Stimulated activated CD8-positive, alpha-beta memory T cell treated with anti-CD3 and anti-CD28 coated beads, Interleukin-4, amount 100 ng/mL, for 24 hours (primary cell): ENCODE data around the gene FBXW11.
"Not testable (repeated sequence)": the region's sequence is repeated elsewhere in the genome, so short reads cannot be mapped to it uniquely, and the experiment has no call there.

Experiments
- DNase-seq: peaks from one replicate; pipeline ENCODE4 v3.0.0-alpha.2; 2020; ENCODE audit warnings: low read depth

FBXW11 gene

DNA sequence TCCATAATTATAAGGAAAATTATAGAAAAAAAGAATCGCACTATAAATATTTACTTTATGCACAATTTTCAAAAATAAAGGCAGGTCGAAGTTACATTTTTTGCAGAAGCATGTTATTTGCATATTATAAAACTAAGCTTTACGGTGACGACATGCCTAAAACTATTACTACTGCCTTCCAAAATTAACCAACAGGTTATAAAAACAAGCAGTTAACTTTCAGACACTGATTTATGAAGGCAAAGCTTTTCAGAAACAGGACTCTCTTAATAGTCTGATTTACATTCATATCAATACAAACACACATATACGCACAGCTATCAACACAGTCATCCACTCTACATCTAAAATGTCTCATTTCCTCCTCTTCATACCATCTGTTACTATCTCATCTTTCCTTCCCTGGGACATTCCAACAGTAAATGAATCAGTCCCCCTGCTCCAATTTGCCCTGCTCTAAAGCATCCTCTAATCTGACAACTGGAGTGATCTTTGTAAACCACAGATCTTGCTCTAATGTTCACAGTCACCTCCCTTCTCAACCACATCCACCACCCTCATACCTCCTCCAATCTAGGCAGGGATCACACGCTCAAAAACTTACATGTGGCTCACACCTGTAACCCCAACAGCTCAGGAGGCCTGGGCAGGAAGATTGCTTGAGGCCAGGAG lies 21.6 kb downstream of the FBXW11 start:
- DNase-seq, result no peak

- DNase-seq, result no peak
These were observed 24.6 kb downstream of the FBXW11 start for GRCh38 chr5:171981847-171982246.

GRCh38 chr5:171980792-171981191 lies 25.6 kb downstream of the FBXW11 start:
- no peak for DNase-seq

GRCh38 chr5:171979606-171980005 lies 26.8 kb downstream of the FBXW11 start:
- no peak for DNase-seq

- no peak for DNase-seq
These were observed 27.9 kb downstream of the FBXW11 start for GRCh38 chr5:171978519-171978918.

- no peak for DNase-seq
These were observed 28.4 kb downstream of the FBXW11 start for GRCh38 chr5:171978016-171978415.

- not testable (repeated sequence) for DNase-seq
These were observed 29.0 kb downstream of the FBXW11 start for GRCh38 chr5:171977244-171977950.

GRCh38 chr5:171975877-171976667 lies 30.4 kb downstream of the FBXW11 start:
- no peak for DNase-seq

GRCh38 chr5:171975262-171975876 lies 31.1 kb downstream of the FBXW11 start:
- DNase-seq, result no peak

DNA sequence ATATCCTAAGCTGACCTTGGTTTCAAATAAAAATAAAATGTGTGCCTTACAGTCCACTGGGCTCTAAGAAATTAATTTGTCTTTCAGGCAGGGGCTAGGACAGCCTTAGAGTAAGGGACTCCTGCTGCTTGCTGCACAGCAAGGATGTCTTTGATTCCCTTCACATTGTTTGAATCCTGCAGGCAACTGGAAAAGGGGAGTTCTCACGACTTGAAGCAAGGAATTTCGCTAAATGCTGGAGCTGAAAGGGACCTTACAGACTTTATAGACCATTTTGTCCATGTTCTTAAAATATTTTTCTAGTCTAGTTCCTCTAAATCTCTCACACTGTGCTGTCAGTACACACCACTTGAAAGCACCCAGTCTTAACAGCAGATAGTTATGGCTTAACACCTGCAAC lies 35.6 kb downstream of the FBXW11 start:
- DNase-seq, result no peak

- DNase-seq, result no peak
These were observed 37.1 kb downstream of the FBXW11 start for GRCh38 chr5:171969288-171969880.

- DNase-seq, result no peak
These were observed 37.9 kb downstream of the FBXW11 start for GRCh38 chr5:171968531-171968930.

DNA sequence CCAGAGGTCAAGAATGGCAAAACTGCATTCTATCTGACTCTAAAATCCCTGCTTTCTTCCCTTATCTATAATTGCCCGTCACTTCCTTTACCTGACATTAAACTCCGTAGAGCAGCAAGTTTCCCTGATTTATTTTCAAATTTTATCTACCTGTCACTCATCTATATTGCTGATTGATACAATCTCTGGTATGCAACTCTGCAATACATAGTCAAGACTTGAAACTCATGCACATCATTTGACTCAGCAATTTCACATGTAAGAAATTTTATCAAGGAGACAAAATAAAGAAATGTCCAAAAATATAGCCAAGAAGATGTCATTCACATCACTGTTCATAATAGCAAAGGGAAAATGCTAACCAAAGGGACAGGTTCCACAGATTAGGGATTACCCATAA lies 39.5 kb downstream of the FBXW11 start:
- DNase-seq, result no peak

GRCh38 chr5:171966270-171966669 lies 40.2 kb downstream of the FBXW11 start:
- DNase-seq, result no peak

DNA sequence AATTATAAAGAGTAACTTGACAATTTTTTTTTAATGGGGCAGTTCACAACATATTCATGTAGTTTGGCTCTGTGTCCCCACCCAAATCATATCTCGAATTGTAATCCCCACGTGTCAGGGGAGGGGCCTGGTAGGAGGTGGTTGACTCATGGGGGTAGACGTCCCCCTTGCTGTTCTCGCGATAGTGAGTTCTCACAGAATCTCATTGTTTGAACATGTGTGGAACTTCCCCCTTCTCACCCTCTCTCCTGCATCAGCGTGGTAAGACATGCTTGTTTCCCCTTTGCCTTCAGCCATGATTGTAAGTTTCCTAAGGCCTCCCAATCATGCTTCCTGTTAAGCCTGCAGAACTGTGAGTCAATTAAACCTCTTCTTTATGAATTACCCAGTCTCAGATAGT lies 40.7 kb downstream of the FBXW11 start:
- peak; percentile 38 for DNase-seq

- no peak for DNase-seq
These were observed 43.0 kb downstream of the FBXW11 start for GRCh38 chr5:171963416-171963815.

DNA sequence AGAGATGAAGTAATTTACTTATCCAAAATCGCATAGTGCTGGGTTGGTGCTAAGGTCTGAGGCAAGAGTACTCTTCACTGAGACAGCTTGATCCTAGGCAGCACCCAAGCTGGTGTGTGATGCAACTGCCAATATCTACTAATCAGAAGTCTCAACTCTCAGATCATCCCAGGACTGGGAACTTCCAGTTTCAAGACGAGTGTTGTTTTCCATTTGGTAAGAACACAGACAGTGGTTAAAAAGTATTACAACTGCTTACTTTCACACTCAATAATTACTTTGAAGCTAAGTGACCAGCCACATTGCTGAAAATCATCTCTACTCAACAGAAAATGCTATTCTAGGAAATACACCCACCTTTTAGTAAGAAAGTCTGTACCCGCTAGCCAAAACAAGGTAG lies 45.3 kb downstream of the FBXW11 start:
- DNase-seq, result no peak

DNA sequence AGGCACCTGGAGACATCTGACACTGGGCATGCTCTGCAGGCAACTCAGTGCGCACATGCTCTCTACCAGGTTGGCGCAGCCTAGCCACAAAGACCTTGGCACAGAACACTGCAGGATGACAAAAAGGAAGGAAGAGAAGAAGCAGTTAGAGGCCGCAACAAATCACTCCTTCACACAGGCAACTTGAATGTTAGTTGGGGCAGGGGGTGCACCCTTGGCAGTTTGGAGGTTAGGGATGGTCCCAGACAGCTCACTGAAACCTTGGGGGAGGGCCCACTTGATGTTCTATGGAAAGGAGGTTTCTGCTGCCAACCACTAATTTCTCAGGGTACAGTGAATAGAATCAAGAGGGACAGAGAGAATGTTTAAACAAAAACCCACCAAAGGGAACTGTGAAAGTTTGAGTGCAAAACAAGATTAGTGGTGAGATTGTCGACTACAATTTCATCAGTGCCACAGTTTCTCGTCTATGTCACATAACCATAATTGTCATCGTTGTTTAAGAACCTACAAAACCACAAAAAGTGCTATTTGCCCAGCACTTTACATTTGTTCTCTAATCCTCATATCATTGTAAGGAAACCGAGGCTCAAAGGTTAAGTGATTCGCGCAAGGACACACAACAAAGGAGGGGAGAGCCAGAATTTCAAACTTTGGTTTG lies 48.7 kb downstream of the FBXW11 start:
- DNase-seq, result peak; percentile 34

GRCh38 chr5:171956887-171957495 lies 49.4 kb downstream of the FBXW11 start:
- DNase-seq, result no peak

DNA sequence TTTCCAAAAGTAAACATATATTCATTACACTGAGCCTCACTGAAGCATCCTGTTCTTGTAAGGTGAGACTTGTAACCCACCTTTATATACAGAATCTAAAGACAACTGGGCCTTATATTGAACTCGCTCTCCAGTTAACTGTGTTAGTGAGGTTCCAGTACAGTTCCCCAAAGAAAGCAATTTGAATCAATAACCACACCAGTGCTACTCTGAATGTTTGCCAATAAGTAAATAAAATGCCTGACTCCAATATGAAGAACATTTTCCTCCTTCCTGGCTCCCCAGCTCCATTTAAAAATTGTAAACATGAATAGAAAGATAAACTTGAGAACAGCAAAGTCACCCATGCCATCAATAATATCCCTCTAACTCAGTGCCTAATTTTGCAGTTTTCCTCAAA lies 50.1 kb downstream of the FBXW11 start:
- no peak for DNase-seq

- DNase-seq, result no peak
These were observed 50.7 kb downstream of the FBXW11 start for GRCh38 chr5:171955761-171956160.
